T-helper 17 cell (primary cell): Measurements from ENCODE around the gene CDK5RAP2. TPM values are rescaled to one million over a fixed set of nuclear protein-coding genes. Genes with fewer than 3 reads are reported as not detected.
A peak's percentile ranks its signal among the peaks of the same experiment; 100 is the strongest.

Source experiments
- ATAC-seq: fragments of 150-1000 bp; cut with Tn5 transposase; 2 replicates; pipeline ENCODE4 v1.10.0; 2021; ENCODE audit warnings: mild to moderate bottlenecking, moderate library complexity
- DNase-seq, 3 donors: peaks; one replicate each; pipeline versions ENCODE4 v3.0.0 to v3.0.0-alpha.2; 2020 to 2021
- H3K9me3 ChIP-seq: one replicate; pipeline ENCODE4 v1.7.0; 2013; ENCODE audit warnings: low read length, mild to moderate bottlenecking; ENCODE audit not compliant: control insufficient read depth, poor library complexity, severe bottlenecking
- H3K27ac Mint-ChIP-seq: one replicate; pipeline ENCODE4 v1.8.0; 2022; ENCODE audit warnings: mild to moderate bottlenecking, moderate library complexity, mixed read lengths
- H3K27me3 Mint-ChIP-seq: one replicate; pipeline ENCODE4 v1.8.0; 2022; ENCODE audit warnings: mixed read lengths
- H3K36me3 Mint-ChIP-seq: one replicate; pipeline ENCODE4 v1.8.0; 2022; ENCODE audit warnings: low read depth, mixed read lengths
- H3K4me1 Mint-ChIP-seq: one replicate; pipeline ENCODE4 v1.8.0; 2022; ENCODE audit warnings: mild to moderate bottlenecking, mixed read lengths
- H3K4me3 Mint-ChIP-seq: one replicate; pipeline ENCODE4 v1.8.0; 2022; ENCODE audit warnings: mild to moderate bottlenecking, moderate library complexity, mixed read lengths
- total RNA-seq, 4 donors: library from RNA in 2 of 4; stranded (reverse) in 2 of 4; gene quantifications; one replicate each; pipeline ENCODE4 v1.2.3 and lab custom pipeline; 2022 to 2026

The CDK5RAP2 gene
- total RNA-seq, 2 donors from 2014 or later = 59.5 to 68.1 TPM

- DNase-seq (no peak), ATAC-seq (no peak)
- Mint-ChIP-seq H3K27me3 (no peaks in the 10 kb centered on the region), H3K4me3 (no peak overlapping the region), H3K4me1 (peaks cover 12% of the 10 kb centered on the region), H3K27ac (no peak overlapping the region), H3K36me3 (peaks cover 27% of the 10 kb centered on the region)
- peaks cover 5% of the 10 kb centered on the region for H3K9me3 ChIP-seq
Observed at GRCh38 chr9:120413121-120414048, 166.6 kb downstream of the CDK5RAP2 start.

- Mint-ChIP-seq H3K27ac (no peak overlapping the region), H3K4me3 (no peak overlapping the region), H3K36me3 (peaks cover 24% of the 10 kb centered on the region), H3K4me1 (peaks cover 8% of the 10 kb centered on the region), H3K27me3 (no peaks in the 10 kb centered on the region)
- no peak for ATAC-seq
- no peak for DNase-seq
- peaks cover 5% of the 10 kb centered on the region for H3K9me3 ChIP-seq
Observed at GRCh38 chr9:120412425-120412951, 167.5 kb downstream of the CDK5RAP2 start.

DNA sequence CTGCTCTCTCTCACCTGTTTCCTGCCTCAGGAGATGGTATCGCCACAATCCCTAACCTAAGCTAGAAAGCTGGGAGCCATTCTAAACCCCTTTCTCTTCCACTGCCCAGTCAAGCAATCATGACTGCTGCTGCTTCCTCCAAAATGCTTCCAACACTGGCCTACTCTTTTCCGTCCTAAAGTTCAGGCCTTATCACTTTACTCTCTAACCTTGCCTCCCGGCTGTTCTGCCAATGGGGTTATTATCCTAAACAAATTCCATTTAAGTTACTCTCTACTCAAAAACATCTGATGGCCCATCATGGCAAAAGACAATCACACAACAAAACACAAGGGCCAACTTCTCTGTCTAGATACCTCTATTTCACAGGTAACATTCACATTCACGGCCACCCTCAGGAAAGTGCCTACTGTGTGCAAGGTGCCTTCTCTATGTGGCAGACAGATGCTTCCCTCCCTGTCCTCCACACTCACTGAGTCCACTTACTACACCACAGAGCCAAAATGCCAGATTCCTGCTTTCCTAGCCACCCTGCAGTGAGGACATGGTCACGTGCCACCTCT lies 168.0 kb downstream of the CDK5RAP2 start:
- Mint-ChIP-seq H3K4me1 (peaks cover 4% of the 10 kb centered on the region), H3K27me3 (no peaks in the 10 kb centered on the region)
- ATAC-seq = no peak

GRCh38 chr9:120410925-120411501 lies 169.0 kb downstream of the CDK5RAP2 start:
- DNase-seq (no peak), ATAC-seq (no peak)
- H3K4me3 Mint-ChIP-seq = no peak overlapping the region
- H3K27me3 Mint-ChIP-seq = no peaks in the 10 kb centered on the region
- H3K9me3 ChIP-seq = peaks cover 1% of the 10 kb centered on the region
- H3K4me1 Mint-ChIP-seq = peaks cover 4% of the 10 kb centered on the region
- H3K36me3 Mint-ChIP-seq = peaks cover 21% of the 10 kb centered on the region
- H3K27ac Mint-ChIP-seq = no peak overlapping the region

More for the DNA sequence above, 168.0 kb downstream of the CDK5RAP2 start:
- H3K36me3 Mint-ChIP-seq = peaks cover 21% of the 10 kb centered on the region
- peaks cover 5% of the 10 kb centered on the region for H3K9me3 ChIP-seq
- no peak overlapping the region for H3K27ac Mint-ChIP-seq
- DNase-seq = no peak
- H3K4me3 Mint-ChIP-seq = no peak overlapping the region

- H3K9me3 ChIP-seq = no peaks in the 10 kb centered on the region
- DNase-seq (no peak), ATAC-seq (no peak)
- Mint-ChIP-seq H3K36me3 (peaks cover 24% of the 10 kb centered on the region), H3K4me3 (no peak overlapping the region), H3K27ac (no peak overlapping the region), H3K27me3 (no peaks in the 10 kb centered on the region), H3K4me1 (peaks cover 5% of the 10 kb centered on the region)
Observed at GRCh38 chr9:120408680-120409258, 171.2 kb downstream of the CDK5RAP2 start.

DNA sequence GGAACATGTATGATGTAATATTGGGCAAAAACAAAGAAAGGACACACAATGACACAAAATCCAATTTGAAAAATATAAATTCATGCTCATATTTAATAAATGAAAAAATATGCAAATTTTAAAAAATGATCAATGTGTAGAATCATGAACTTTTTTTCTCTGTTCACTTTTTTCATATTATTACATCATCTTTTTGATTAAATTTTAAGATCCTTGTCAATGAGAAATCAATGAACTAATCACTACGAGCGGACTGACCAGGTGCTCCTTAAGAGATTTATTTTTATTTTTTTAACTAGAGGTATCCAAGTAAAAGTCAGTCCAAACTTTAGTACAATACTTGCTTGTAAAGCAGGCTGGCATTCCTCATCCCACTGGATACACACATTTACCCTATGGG lies 174.1 kb downstream of the CDK5RAP2 start:
- no peak overlapping the region for H3K27ac Mint-ChIP-seq
- peaks cover 24% of the 10 kb centered on the region for H3K36me3 Mint-ChIP-seq
- ATAC-seq (no peak), DNase-seq (no peak)
- no peaks in the 10 kb centered on the region for H3K9me3 ChIP-seq
- no peak overlapping the region for H3K4me3 Mint-ChIP-seq
- H3K27me3 Mint-ChIP-seq = no peaks in the 10 kb centered on the region
- H3K4me1 Mint-ChIP-seq = peaks cover 7% of the 10 kb centered on the region

DNA sequence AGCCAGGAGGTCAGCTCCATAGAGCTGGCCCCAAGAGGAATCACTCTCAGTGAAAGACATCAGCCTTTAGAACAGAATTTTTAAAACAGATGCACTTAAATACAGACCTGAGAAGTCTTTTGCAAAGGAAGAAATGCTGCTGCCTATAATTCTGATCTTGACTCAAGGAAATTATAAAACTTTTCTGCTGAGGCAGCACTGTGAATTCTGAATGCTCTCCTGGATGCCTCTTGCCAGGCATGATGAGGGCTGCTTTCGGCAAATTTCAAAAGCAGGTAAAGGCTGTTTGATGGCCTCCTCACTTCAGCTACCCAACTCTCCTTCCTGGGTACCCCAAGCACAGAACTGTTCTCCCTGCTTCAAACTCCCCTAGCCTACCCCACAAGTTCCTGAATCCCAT lies 174.8 kb downstream of the CDK5RAP2 start:
- H3K4me3 Mint-ChIP-seq = no peak overlapping the region
- no peak overlapping the region for H3K27ac Mint-ChIP-seq
- no peaks in the 10 kb centered on the region for H3K9me3 ChIP-seq
- peaks cover 21% of the 10 kb centered on the region for H3K36me3 Mint-ChIP-seq
- no peaks in the 10 kb centered on the region for H3K27me3 Mint-ChIP-seq
- DNase-seq = no peak
- H3K4me1 Mint-ChIP-seq = peaks cover 7% of the 10 kb centered on the region
- no peak for ATAC-seq

DNA sequence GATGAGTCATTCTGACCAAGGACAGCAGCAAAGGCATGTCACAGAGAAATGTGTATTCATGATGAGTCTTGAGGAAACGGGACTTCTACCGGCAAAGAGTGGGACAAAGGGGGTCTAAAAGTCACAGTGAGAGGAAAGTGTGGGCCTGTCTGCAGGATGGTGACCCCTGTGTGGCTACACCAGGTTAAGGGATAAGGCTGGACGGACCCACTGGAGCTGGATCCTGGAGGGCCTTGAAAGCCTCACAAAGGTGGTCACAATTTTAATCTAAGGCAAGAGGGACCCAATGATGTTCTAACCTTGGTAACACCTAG lies 176.5 kb downstream of the CDK5RAP2 start:
- DNase-seq = no peak
- Mint-ChIP-seq H3K36me3 (peaks cover 16% of the 10 kb centered on the region), H3K4me1 (peaks cover 7% of the 10 kb centered on the region), H3K27me3 (no peaks in the 10 kb centered on the region), H3K4me3 (no peak overlapping the region), H3K27ac (no peak overlapping the region)
- no peaks in the 10 kb centered on the region for H3K9me3 ChIP-seq
- no peak for ATAC-seq

DNA sequence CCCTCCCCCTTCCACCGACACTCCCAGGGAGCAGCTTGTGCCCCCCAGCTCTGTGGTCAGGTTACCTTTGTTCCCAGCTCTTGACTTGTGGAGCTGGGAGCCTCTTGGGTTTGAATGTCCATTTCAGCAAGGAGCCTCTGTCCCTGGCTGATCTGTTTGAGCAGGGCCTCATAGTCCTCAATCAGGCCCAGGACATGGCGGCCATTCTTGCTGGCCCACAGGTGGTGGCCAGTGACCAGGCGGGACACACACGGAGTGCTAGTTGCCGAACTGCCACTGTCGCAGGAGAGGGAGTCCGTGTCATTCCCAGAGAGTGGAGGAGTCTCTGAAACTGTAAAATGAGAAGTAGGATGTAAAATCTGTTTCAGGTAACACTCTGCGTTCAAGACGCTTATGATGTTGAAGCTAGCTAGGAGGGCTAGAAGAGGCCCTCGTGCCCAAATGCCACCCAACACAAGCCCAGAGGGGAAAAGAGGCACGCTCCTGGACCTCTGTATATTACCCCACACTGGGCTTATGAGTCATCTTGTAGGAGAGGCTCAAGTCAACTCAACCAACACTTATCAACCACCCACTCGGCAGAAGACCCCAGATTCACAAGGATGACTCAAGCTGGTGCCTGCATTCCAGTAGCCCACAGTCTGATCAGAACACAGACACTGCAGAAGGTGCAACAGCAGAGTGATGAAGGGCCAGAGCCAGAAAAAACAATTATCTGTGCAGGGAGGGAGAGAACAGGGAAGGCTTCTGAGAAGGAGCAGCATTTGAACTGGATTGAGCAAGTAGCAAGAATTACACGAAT lies 177.0 kb downstream of the CDK5RAP2 start:
- no peaks in the 10 kb centered on the region for H3K9me3 ChIP-seq
- no peak for ATAC-seq
- peaks cover 7% of the 10 kb centered on the region for H3K4me1 Mint-ChIP-seq
- peaks cover 15% of the 10 kb centered on the region for H3K36me3 Mint-ChIP-seq
- DNase-seq = no peak
- no peak overlapping the region for H3K27ac Mint-ChIP-seq
- no peak overlapping the region for H3K4me3 Mint-ChIP-seq
- H3K27me3 Mint-ChIP-seq = no peaks in the 10 kb centered on the region

DNA sequence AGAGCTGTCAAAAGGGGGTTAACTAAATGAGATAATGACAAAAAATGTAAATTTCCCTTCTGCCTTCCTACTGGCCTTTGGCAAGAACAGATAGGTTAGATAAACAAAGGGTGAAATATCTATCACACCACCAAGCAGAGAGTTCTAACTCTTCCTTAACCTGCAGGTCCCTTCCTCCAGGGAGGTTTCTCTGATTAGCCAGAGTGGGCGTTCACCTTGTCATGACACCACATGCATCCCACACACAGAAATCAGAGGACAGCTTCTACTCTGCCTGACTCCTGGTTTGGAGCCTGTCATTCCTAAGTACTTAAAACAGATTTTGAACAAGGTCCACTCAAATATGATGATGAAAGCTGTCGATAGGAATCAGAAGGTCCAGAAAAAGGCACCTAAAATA lies 180.0 kb downstream of the CDK5RAP2 start:
- Mint-ChIP-seq H3K27ac (peak overlapping the region; percentile 2), H3K4me3 (no peak overlapping the region), H3K27me3 (no peaks in the 10 kb centered on the region), H3K36me3 (peaks cover 18% of the 10 kb centered on the region), H3K4me1 (peaks cover 10% of the 10 kb centered on the region)
- no peaks in the 10 kb centered on the region for H3K9me3 ChIP-seq
- ATAC-seq = no peak
- no peak for DNase-seq

GRCh38 chr9:120398286-120398685 lies 181.7 kb downstream of the CDK5RAP2 start:
- ATAC-seq (no peak), DNase-seq (no peak)
- Mint-ChIP-seq H3K4me1 (peaks cover 18% of the 10 kb centered on the region), H3K27ac (no peak overlapping the region), H3K36me3 (peaks cover 14% of the 10 kb centered on the region), H3K4me3 (no peak overlapping the region), H3K27me3 (no peaks in the 10 kb centered on the region)
- no peaks in the 10 kb centered on the region for H3K9me3 ChIP-seq

DNA sequence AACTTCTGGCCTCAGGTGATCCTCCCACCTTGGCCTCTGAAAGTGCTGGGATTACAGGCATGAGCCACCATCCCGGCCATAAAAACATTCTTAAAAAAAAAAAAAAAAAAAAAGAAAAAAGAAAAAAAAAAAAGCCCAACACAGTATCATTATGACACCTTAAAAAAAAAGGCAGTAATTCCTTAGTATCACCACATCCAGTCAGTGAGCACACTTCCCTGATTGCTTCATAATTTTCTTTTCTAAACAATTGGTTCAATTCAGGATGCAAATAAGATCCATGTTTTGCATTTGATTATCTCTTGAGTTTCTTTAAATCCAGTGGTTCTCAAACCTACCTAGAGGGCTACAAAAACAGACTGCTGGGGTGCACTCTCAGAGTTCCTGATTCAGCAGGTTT lies 182.5 kb downstream of the CDK5RAP2 start:
- Mint-ChIP-seq H3K36me3 (peaks cover 19% of the 10 kb centered on the region), H3K27me3 (no peaks in the 10 kb centered on the region), H3K4me3 (no peak overlapping the region), H3K4me1 (peaks cover 17% of the 10 kb centered on the region), H3K27ac (no peak overlapping the region)
- H3K9me3 ChIP-seq = no peaks in the 10 kb centered on the region
- ATAC-seq (no peak), DNase-seq (no peak)
